ENCODE data around the gene SLC25A46.

GRCh38 chr5:110736753-110737152 is 2.1 kb upstream of the SLC25A46 start:
- no peak for TF ChIP-seq CTCF (IDR thresholded peaks at IDR 0.05)
- no peak for TF ChIP-seq ZFX (IDR thresholded peaks at IDR 0.05; ENCODE audit: borderline replicate concordance)
